ENCODE measurements around the gene CARD16.
A peak's percentile ranks its signal among the peaks of the same experiment; 100 is the strongest.
"Not testable (repeated sequence)": the region's sequence is repeated elsewhere in the genome, so short reads cannot be mapped to it uniquely, and the experiment has no call there.

CARD16 gene

GRCh38 chr11:105049481-105049880 is 4.3 kb upstream of the CARD16 start:
- no peak for DNase-seq (ENCODE audit: low read depth, low spot score)

- no peak for DNase-seq (ENCODE audit: low read depth, low spot score)
Observed at GRCh38 chr11:105046898-105047579, 1.9 kb upstream of the CARD16 start.

GRCh38 chr11:105045676-105046296 is 651 bp upstream of the CARD16 start:
- no peak for DNase-seq (ENCODE audit: low read depth, low spot score)

- no peak for DNase-seq (ENCODE audit: low read depth, low spot score)
Observed at GRCh38 chr11:105042178-105042577, 3.0 kb downstream of the CARD16 start.

GRCh38 chr11:105040703-105041102 is 4.4 kb downstream of the CARD16 start:
- no peak for DNase-seq (ENCODE audit: low read depth, low spot score)

GRCh38 chr11:105034813-105035620 is 10.1 kb downstream of the CARD16 start, which contains the start of gene CASP1:
CASP1 (minus strand) TSS chr11:105035144; CDS start chr11:105035113, 31 bp downstream.
- DNase-seq (ENCODE audit: low read depth, low spot score) = no peak

GRCh38 chr11:105034388-105034787 is 10.7 kb downstream of the CARD16 start:
- not testable (repeated sequence) for DNase-seq (ENCODE audit: low read depth, low spot score)

- no peak for DNase-seq (ENCODE audit: low read depth, low spot score)
Observed at GRCh38 chr11:105033781-105034180, 11.4 kb downstream of the CARD16 start.

GRCh38 chr11:105033343-105033742 is 11.8 kb downstream of the CARD16 start:
- no peak for DNase-seq (ENCODE audit: low read depth, low spot score)

GRCh38 chr11:105032495-105032894 is 12.6 kb downstream of the CARD16 start:
- no peak for DNase-seq (ENCODE audit: low read depth, low spot score)

GRCh38 chr11:105027678-105028077 is 17.5 kb downstream of the CARD16 start:
- DNase-seq (ENCODE audit: low read depth, low spot score) = no peak

GRCh38 chr11:105024394-105024793 is 20.7 kb downstream of the CARD16 start:
- no peak for DNase-seq (ENCODE audit: low read depth, low spot score)

- no peak for DNase-seq (ENCODE audit: low read depth, low spot score)
Observed at GRCh38 chr11:105023003-105023402, 22.1 kb downstream of the CARD16 start, which contains the start of gene CASP5. CASP5 (minus strand) TSS chr11:105023168; CDS start chr11:105023136, 32 bp downstream.

- no peak for DNase-seq (ENCODE audit: low read depth, low spot score)
Observed at GRCh38 chr11:105022527-105022926, 22.6 kb downstream of the CARD16 start.

- no peak for DNase-seq (ENCODE audit: low read depth, low spot score)
Observed at GRCh38 chr11:105007463-105007862, 37.7 kb downstream of the CARD16 start.

- no peak for DNase-seq (ENCODE audit: low read depth, low spot score)
Observed at GRCh38 chr11:105005451-105005845, 39.7 kb downstream of the CARD16 start.

- no peak for DNase-seq (ENCODE audit: low read depth, low spot score)
Observed at GRCh38 chr11:105004021-105004420, 41.1 kb downstream of the CARD16 start.

- no peak for DNase-seq (ENCODE audit: low read depth, low spot score)
Observed at GRCh38 chr11:105003151-105003550, 42.0 kb downstream of the CARD16 start.

- peak; percentile 5 for DNase-seq (ENCODE audit: low read depth, low spot score)
Observed at GRCh38 chr11:105000797-105001196, 44.3 kb downstream of the CARD16 start.

- DNase-seq (ENCODE audit: low read depth, low spot score) = no peak
Observed at GRCh38 chr11:105000167-105000566, 45.0 kb downstream of the CARD16 start.

- no peak for DNase-seq (ENCODE audit: low read depth, low spot score)
Observed at GRCh38 chr11:104999721-105000120, 45.4 kb downstream of the CARD16 start.

GRCh38 chr11:104997288-104997687 is 47.8 kb downstream of the CARD16 start:
- no peak for DNase-seq (ENCODE audit: low read depth, low spot score)
